ACC112 (cell line): ENCODE measurements around the gene SYCP2.
"Not testable (repeated sequence)": the region's sequence is repeated elsewhere in the genome, so short reads cannot be mapped to it uniquely, and the experiment has no call there.

Experiments
- H2AFZ ChIP-seq: fragments of 200-600 bp; sonication (generic); one replicate; pipeline ENCODE4 v1.6.0; 2017; ENCODE audit warnings: antibody characterized with exemption, low read length; ENCODE audit not compliant: unreplicated experiment
- H3K27ac ChIP-seq: fragments of 200-600 bp; sonication (generic); 2 replicates; pipeline ENCODE4 v1.5.1; 2014; ENCODE audit warnings: low read depth, mild to moderate bottlenecking, antibody characterized with exemption, low read length, moderate library complexity
- H3K27me3 ChIP-seq: fragments of 200-600 bp; sonication (generic); 2 replicates; pipeline ENCODE4 v1.6.1; 2014; ENCODE audit warnings: mild to moderate bottlenecking, antibody characterized with exemption, low read length, moderate library complexity, mixed read lengths; ENCODE audit not compliant: insufficient read depth
- H3K36me3 ChIP-seq: fragments of 200-600 bp; sonication (generic); 2 replicates; pipeline ENCODE4 v1.6.1; 2016; ENCODE audit warnings: mild to moderate bottlenecking, antibody characterized with exemption, low read length, moderate library complexity, mixed read lengths; ENCODE audit not compliant: insufficient read depth
- H3K4me1 ChIP-seq: fragments of 200-600 bp; sonication (generic); one replicate; pipeline ENCODE4 v1.6.1; 2016; ENCODE audit warnings: low read length, mixed read lengths; ENCODE audit not compliant: insufficient read depth, unreplicated experiment, control insufficient read depth
- H3K4me3 ChIP-seq: fragments of 200-600 bp; sonication (generic); 2 replicates; pipeline ENCODE4 v1.5.1; 2014; ENCODE audit warnings: mild to moderate bottlenecking, low read depth, low read length
- H3K79me2 ChIP-seq: fragments of 200-600 bp; sonication (generic); one replicate; pipeline ENCODE4 v1.6.0; 2016; ENCODE audit warnings: low read length; ENCODE audit not compliant: control insufficient read depth, unreplicated experiment, insufficient read depth

The SYCP2 gene

GRCh38 chr20:59957568-59957967 is 24.1 kb upstream of the SYCP2 start:
- H3K4me1 ChIP-seq, H2AFZ ChIP-seq, H3K36me3 ChIP-seq, H3K4me3 ChIP-seq, H3K27me3 ChIP-seq, H3K79me2 ChIP-seq, H3K27ac ChIP-seq: not testable (repeated sequence)

DNA sequence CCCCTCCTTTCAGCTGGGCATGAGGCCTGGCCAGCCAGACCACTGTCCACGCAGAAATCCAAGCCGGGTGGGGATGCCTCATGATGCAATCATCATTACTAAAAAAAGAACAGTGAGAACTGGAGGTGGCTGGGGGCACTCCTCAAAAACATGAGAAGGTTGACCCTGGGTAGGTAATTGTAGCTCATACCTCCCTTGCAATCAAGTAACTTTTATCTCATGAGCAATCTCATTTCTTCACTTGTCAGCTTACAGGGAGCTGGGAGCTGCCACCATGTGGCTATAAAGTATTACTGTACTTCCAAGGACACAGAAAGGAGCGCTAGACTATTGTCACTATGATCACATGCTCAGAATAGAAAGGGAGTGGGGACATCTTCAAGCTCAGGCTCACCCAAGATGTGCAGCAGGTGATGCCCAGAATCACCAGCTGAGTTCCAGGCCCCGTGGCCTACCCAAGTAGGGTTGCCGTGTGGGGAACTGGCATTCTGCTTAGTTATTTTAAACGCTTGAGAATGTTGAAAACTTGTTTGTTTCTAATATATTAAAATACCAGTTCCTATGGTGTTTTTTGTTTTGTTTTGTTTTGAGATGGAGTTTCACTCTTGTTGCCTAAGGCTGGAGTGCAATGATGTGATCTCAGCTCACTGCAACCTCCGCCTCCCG is 21.8 kb upstream of the SYCP2 start:
- no peaks in the 10 kb centered on the region for H3K4me1 ChIP-seq
- H3K27ac ChIP-seq: no peak overlapping the region
- no peaks in the 10 kb centered on the region for H3K27me3 ChIP-seq
- H3K36me3 ChIP-seq: no peaks in the 10 kb centered on the region
- no peaks in the 10 kb centered on the region for H3K79me2 ChIP-seq
- H2AFZ ChIP-seq: no peak overlapping the region
- H3K4me3 ChIP-seq: no peak overlapping the region

GRCh38 chr20:59954718-59955117 is 21.3 kb upstream of the SYCP2 start:
- H3K27me3 ChIP-seq: no peaks in the 10 kb centered on the region
- H3K36me3 ChIP-seq: no peaks in the 10 kb centered on the region
- H3K4me1 ChIP-seq: no peaks in the 10 kb centered on the region
- no peaks in the 10 kb centered on the region for H3K79me2 ChIP-seq
- H2AFZ ChIP-seq: no peak overlapping the region
- H3K27ac ChIP-seq: no peak overlapping the region
- no peak overlapping the region for H3K4me3 ChIP-seq

DNA sequence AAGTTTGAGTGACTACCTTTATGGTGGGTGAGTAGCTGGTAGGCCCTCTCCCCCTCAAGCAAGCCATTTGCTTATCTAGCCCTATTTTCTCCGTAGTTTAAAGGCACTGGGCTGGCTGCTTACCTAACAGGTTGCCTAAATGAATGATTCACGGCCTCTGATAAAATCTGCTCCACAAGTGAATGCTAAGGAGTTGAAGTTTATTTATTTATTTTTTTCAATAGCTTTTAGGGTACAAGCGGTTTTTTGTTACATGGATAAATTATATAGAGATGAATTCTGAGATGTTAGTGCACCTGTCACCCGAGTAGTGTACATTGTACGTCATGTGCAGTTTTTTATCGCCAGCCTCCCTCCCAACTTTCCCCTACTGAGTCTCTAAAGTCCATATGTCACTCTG is 16.5 kb upstream of the SYCP2 start:
- Histone ChIP-seq H3K79me2 (no peaks in the 10 kb centered on the region), H3K27me3 (no peaks in the 10 kb centered on the region), H3K36me3 (no peaks in the 10 kb centered on the region), H3K4me1 (no peaks in the 10 kb centered on the region), H3K27ac (no peak overlapping the region), H3K4me3 (no peak overlapping the region), H2AFZ (no peak overlapping the region)

- Histone ChIP-seq H2AFZ (no peak overlapping the region), H3K27me3 (no peaks in the 10 kb centered on the region), H3K4me1 (no peaks in the 10 kb centered on the region), H3K4me3 (no peak overlapping the region), H3K36me3 (no peaks in the 10 kb centered on the region), H3K79me2 (no peaks in the 10 kb centered on the region), H3K27ac (no peak overlapping the region)
Measured at GRCh38 chr20:59948828-59949720, 15.6 kb upstream of the SYCP2 start.

- no peak overlapping the region for H3K4me3 ChIP-seq
- no peaks in the 10 kb centered on the region for H3K27me3 ChIP-seq
- no peaks in the 10 kb centered on the region for H3K4me1 ChIP-seq
- no peak overlapping the region for H3K27ac ChIP-seq
- H2AFZ ChIP-seq: no peak overlapping the region
- no peaks in the 10 kb centered on the region for H3K79me2 ChIP-seq
- H3K36me3 ChIP-seq: no peaks in the 10 kb centered on the region; the same call in 1 of the 2 replicates
Measured at GRCh38 chr20:59948212-59948611, 14.8 kb upstream of the SYCP2 start.

DNA sequence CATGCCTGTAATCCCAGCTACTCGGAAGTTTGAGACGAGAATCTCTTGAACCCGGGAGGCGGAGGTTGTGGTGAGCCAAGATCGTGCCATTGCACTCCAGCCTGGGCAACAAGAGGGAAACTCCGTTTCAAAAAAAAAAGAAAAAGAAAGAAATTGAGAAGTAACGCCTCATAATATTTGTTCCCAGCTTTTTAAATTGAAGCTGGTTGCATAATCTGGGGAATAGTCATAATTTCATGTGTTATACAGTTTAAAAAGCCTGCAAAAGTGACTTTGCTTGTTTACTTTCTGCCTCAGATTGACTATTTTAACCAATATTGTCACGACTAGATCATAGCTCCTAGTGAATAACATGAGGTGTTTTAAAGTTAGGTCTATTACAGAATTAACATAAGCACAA is 13.9 kb upstream of the SYCP2 start:
- H3K4me1 ChIP-seq: no peaks in the 10 kb centered on the region
- no peaks in the 10 kb centered on the region; the same call in 1 of the 2 replicates for H3K36me3 ChIP-seq
- H3K27ac ChIP-seq: no peak overlapping the region
- H3K4me3 ChIP-seq: no peak overlapping the region
- H2AFZ ChIP-seq: no peak overlapping the region
- H3K79me2 ChIP-seq: no peaks in the 10 kb centered on the region
- H3K27me3 ChIP-seq: no peaks in the 10 kb centered on the region

DNA sequence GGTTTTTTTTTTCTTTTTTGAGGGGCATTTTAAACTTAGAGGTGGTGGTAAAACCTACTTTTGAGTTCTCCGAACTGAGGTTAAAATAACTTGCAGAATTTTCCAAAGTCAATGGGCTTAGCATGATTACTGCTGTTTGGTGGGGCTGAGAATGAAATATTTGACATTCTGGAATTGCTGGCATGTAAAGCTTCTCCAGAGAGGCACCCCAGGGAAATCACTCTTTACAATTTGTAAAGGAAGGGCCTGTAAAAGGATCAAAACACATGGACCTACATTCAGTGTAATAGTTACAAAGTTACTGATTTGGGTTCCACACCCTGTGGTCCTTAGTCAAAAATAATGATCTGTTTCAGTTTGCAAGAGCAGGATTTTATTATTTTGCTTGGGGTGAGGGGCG is 12.3 kb upstream of the SYCP2 start:
- Histone ChIP-seq H3K27me3 (no peaks in the 10 kb centered on the region), H2AFZ (no peak overlapping the region), H3K27ac (no peak overlapping the region), H3K4me3 (no peak overlapping the region), H3K79me2 (peaks cover 12% of the 10 kb centered on the region), H3K36me3 (no peaks in the 10 kb centered on the region; the same call in 1 of the 2 replicates), H3K4me1 (peaks cover 4% of the 10 kb centered on the region)

DNA sequence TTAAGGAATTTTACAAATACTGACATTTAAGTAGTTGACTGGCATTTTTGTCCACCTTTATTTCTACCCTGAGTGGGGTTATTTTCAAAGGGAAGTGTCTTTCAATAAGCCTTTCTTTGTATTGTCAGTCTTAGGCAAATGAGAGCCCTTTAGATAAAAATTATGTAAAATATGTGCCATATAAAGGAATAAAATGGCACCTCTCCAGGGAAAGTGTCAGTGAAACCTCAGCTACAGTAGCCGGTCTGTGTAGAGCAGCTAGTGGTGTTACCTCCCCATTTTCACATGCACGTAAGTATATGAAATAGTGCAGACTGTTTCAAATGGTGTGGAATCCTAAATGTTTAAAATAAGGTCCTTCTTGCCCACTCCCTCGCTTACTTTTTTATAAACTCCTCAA is 11.7 kb upstream of the SYCP2 start:
- Histone ChIP-seq H3K79me2 (peaks cover 12% of the 10 kb centered on the region), H3K27me3 (no peaks in the 10 kb centered on the region), H3K27ac (no peak overlapping the region), H3K4me3 (no peak overlapping the region), H3K36me3 (no peaks in the 10 kb centered on the region; the same call in 1 of the 2 replicates), H3K4me1 (peaks cover 4% of the 10 kb centered on the region), H2AFZ (no peak overlapping the region)

DNA sequence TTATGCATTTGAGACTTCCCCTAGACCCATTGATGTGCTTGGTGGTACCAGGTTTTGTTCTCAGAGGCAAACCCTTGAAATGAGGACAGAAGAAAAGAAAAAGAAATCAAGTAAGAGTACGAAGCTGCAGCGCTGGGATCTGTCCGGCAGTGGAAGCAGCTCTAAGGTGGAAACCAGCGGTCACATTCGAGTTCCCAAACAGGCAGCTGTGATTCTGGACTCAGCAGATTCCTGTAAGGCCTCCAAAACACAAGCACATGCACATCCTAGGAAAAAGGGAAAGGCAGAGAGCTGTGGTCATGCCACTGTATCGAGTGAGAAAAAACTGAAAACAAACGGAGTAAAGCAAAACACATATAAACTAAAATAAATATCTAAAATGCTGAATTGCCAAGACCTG is 11.3 kb upstream of the SYCP2 start:
- Histone ChIP-seq H3K27ac (no peak overlapping the region), H3K4me3 (no peak overlapping the region), H3K4me1 (peaks cover 4% of the 10 kb centered on the region), H3K79me2 (peaks cover 12% of the 10 kb centered on the region), H3K36me3 (no peaks in the 10 kb centered on the region; the same call in 1 of the 2 replicates), H3K27me3 (no peaks in the 10 kb centered on the region), H2AFZ (no peak overlapping the region)

DNA sequence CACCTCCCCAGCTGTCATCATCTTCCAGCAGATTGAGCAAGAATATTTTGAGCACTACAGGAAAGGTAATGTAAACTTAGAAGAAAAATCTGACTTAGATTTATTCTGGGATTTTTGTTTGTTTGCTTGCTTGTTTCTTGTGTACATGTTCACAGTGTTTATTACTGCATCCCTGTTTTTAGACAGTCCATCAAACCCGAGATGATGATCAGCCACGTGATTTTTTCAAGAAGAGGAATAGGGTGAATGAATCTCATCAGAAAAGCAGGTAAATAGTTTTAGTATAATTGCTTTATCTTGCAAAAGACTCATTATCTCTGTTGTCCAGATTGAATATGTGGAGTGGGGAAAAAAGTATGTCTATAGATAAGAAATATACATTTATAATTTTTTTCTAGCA is 8.8 kb upstream of the SYCP2 start:
- Histone ChIP-seq H3K4me3 (no peak overlapping the region), H3K36me3 (no peaks in the 10 kb centered on the region; the same call in 1 of the 2 replicates), H3K27me3 (no peaks in the 10 kb centered on the region), H2AFZ (no peak overlapping the region), H3K27ac (no peak overlapping the region), H3K79me2 (peaks cover 25% of the 10 kb centered on the region), H3K4me1 (peaks cover 20% of the 10 kb centered on the region)
